Measurements from ENCODE around the gene NUDT8. TPM values are rescaled to one million over a fixed set of nuclear protein-coding genes. Genes with fewer than 3 reads are reported as not detected.

The NUDT8 gene
- total RNA-seq, 1 donor from 2014 or later, result 6.2 TPM

DNA sequence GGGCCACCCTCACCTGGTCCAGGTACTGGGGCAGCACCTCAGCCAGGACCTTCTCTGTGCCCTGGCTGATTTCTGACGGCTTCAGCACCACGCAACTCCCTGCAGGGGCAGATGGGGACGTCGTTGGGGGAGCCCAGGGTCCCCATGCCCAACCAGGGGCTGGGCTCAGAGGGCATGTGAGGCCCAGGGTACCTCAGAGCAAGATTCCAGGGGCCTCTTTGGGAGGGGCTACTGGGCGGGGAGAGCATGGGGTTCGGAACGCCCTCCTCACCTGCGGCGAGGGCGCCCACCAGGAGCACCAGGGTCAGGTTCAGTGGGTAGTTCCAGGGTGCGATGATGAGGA, 36.5 kb upstream of the NUDT8 start:
- H3K4me1 Mint-ChIP-seq, result no peaks in the 10 kb centered on the region
- no peaks in the 10 kb centered on the region for H3K36me3 Mint-ChIP-seq
- DNase-seq (ENCODE audit: low spot score in 2 of 2, unreplicated experiment in 2 of 2), result no peak
- H3K27ac Mint-ChIP-seq, result no peak overlapping the region
- no peak overlapping the region for H3K4me3 Mint-ChIP-seq
- TF ChIP-seq, protein P1, sequence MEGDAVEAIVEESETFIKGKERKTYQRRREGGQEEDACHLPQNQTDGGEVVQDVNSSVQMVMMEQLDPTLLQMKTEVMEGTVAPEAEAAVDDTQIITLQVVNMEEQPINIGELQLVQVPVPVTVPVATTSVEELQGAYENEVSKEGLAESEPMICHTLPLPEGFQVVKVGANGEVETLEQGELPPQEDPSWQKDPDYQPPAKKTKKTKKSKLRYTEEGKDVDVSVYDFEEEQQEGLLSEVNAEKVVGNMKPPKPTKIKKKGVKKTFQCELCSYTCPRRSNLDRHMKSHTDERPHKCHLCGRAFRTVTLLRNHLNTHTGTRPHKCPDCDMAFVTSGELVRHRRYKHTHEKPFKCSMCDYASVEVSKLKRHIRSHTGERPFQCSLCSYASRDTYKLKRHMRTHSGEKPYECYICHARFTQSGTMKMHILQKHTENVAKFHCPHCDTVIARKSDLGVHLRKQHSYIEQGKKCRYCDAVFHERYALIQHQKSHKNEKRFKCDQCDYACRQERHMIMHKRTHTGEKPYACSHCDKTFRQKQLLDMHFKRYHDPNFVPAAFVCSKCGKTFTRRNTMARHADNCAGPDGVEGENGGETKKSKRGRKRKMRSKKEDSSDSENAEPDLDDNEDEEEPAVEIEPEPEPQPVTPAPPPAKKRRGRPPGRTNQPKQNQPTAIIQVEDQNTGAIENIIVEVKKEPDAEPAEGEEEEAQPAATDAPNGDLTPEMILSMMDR (IDR thresholded peaks at IDR 0.05; ENCODE audit: unreplicated experiment), result no peak
- no peaks in the 10 kb centered on the region for H3K9me3 Mint-ChIP-seq
- H3K27me3 Mint-ChIP-seq (ENCODE audit: low read depth), result no peaks in the 10 kb centered on the region

DNA sequence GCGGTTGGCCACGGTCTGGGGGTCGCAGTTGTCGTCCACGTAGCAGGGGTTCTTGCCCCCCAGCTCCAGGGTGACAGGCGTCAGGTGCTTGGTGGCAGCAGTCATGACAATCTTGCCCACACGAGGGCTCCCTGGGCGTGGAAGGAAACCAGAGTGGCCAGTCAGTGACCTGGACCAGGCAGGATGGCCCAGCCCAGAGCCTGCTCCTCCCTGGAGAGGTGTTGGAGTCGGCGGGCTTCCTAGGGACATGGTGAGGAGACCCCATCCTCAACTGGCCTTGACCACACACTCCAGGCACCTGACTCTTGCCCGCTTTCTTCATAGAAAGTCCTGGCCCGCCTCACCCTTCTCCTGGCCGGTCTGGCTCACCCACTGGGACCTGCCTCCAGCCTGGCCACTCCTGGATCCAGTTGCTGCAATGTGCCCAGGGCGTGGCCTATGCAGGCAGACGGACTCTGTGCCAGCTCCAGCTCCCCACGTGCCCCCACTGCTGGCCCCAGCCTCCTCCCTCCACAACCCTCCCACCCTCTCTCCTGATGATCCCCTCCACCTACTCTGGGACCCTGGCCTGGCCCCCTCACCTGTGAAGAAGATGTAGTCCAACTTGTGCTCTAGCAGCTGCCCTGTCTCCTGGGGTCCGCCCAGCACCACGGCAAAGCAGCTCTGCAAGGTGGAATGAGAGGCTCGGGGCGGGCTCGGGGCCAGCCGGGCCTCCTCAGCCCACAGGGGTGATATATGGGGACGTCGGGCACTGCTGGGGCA, 36.0 kb upstream of the NUDT8 start:
- no peak overlapping the region for H3K27ac Mint-ChIP-seq
- no peak for DNase-seq (ENCODE audit: low spot score in 2 of 2, unreplicated experiment in 2 of 2)
- no peaks in the 10 kb centered on the region for H3K4me1 Mint-ChIP-seq
- no peaks in the 10 kb centered on the region for H3K9me3 Mint-ChIP-seq
- no peaks in the 10 kb centered on the region for H3K36me3 Mint-ChIP-seq
- TF ChIP-seq, protein P1 (IDR thresholded peaks at IDR 0.05; ENCODE audit: unreplicated experiment), result no peak
- no peak overlapping the region for H3K4me3 Mint-ChIP-seq
- no peaks in the 10 kb centered on the region for H3K27me3 Mint-ChIP-seq (ENCODE audit: low read depth)

DNA sequence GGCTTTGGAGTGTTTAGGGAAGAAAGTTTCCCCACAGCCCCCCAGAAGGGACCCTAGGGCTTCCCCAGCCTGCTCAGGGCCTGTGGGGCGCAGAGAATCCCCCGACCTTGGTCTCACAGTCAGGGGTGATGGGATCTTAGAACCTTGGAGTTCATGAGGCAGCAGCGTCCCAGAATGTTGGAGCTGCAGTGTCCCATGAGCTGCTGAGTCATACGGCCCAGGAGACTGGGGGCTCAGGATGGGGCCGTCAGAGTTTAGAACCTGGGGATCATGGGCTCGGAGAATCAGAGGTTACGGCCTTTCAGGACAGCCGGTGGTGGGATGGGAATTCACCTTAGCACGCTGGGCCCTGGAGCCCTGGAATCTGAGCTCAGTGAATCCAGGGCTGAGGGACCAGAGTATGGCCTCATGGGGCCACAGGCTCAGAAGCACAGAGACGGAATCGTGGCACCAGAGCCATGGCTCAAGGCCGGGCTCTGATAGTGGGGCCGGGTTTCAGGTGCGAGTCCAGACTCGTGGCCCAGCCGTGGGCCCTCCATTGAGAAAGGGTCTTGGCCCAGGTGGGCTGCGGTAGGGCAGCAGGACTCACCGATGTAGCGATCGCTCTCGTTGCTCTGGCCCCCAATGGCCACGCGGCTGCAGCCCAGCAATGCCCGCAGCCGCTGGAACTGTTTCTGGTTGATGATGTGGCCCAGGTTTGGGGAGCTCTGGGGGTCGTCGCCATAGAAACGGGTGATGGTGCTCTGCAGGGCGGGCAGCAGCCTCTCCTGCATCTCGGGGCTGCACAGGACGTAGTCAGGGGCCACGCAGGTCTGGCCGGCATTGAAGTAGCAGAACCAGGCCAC, 35.2 kb upstream of the NUDT8 start:
- Mint-ChIP-seq H3K4me1 (no peaks in the 10 kb centered on the region), H3K27me3 (ENCODE audit: low read depth) (no peaks in the 10 kb centered on the region), H3K36me3 (no peaks in the 10 kb centered on the region), H3K4me3 (no peak overlapping the region), H3K9me3 (no peaks in the 10 kb centered on the region), H3K27ac (no peak overlapping the region)
- no peak for DNase-seq (ENCODE audit: low spot score in 2 of 2, unreplicated experiment in 2 of 2)
- TF ChIP-seq, protein P1 (IDR thresholded peaks at IDR 0.05; ENCODE audit: unreplicated experiment), result no peak

DNA sequence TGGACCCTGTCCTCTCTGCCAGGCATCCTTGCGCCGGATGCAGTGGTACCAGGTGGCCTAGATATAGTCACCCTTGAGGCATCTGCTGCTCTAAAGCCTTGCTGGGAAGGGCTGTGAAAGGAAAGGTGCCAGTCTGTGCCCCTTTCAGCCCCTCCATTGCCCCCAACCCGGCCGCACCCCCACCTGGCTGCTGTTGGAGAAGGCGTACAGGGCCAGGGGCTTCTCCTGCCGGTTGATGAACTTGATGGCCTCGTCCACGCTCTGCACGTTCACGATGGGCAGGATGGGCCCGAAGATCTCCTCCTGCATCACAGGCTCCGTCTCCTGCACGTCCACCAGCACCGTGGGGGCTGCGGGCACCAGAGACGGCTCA, 34.5 kb upstream of the NUDT8 start:
- Mint-ChIP-seq H3K36me3 (no peaks in the 10 kb centered on the region), H3K4me3 (no peak overlapping the region), H3K9me3 (no peaks in the 10 kb centered on the region), H3K27me3 (ENCODE audit: low read depth) (no peaks in the 10 kb centered on the region), H3K4me1 (no peaks in the 10 kb centered on the region), H3K27ac (no peak overlapping the region)
- no peak for DNase-seq (ENCODE audit: low spot score in 2 of 2, unreplicated experiment in 2 of 2)
- TF ChIP-seq, protein P1 (IDR thresholded peaks at IDR 0.05; ENCODE audit: unreplicated experiment), result no peak

DNA sequence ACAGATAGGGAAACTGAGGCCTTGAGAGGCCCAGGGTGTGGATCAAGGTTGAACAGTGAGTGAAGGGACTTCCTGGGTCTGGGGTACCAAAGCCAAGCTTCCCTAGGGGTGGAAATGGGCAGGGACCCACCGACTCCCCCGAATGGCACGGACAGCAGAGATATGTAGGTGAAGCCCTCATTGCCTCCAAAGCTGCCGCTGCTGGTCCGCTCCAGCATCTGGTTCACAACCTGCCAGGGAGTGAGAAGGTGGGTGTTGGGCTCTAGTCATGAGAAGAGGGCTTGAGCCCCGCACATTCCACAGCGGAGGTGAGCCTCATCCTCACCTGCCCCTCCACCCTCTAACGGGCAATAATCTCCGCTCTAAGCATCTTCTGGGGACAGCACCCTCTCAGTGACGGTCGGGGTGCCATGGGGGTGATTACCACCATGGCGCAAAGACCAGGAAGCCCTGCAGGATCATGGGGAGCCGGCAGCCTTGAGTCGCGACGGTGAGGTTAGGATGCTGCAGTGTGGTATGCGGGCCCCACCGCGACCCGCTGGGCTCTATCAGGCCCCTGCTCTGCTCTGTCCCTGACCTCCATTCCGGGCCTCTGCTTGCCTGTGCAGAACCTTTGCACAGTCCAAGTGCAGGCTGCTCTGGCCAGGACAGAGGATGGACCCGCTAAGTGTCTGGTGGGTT, 33.9 kb upstream of the NUDT8 start:
- TF ChIP-seq, protein P1 (IDR thresholded peaks at IDR 0.05; ENCODE audit: unreplicated experiment), result no peak
- peaks cover 4% of the 10 kb centered on the region for H3K4me1 Mint-ChIP-seq

More for the DNA sequence above, 33.9 kb upstream of the NUDT8 start:
- no peak for DNase-seq (ENCODE audit: low spot score in 2 of 2, unreplicated experiment in 2 of 2)
- Mint-ChIP-seq H3K4me3 (no peak overlapping the region), H3K9me3 (no peaks in the 10 kb centered on the region), H3K36me3 (no peaks in the 10 kb centered on the region), H3K27ac (no peak overlapping the region), H3K27me3 (ENCODE audit: low read depth) (no peaks in the 10 kb centered on the region)

All from mesothelial cell of epicardium (in vitro differentiated cells).